ENCODE measurements around the gene TMEM259.

DNA sequence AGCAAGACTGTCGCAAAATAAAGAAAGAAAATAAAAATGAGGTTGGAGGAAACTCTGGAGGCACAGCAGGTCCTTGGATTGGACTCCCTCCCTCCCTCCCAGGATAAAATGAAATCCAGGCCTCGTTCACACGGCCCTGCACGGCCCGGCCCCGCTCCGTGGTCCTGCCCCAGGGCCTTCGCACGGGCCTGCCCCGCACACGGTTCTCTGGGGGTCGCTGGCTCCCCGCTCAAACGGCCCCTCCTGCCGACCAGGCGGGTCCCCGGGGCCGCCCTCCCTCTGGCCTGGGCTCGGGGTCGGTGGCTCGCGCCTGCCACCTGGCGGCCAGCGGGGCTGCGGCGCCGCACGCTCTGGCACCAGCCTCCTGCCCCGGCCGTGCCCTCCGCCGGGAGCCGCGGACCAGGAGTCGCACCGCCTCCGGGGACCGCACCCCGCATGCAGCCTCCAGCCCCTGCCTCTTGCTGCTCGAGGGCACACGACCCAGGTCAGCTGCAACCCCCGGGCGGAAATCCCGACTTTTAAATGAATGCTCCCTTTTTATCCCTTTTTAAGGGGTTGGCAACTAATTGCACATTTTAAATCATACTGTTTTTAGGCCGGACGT lies 38.3 kb downstream of the TMEM259 start:
- TF ChIP-seq CTCF (IDR thresholded peaks at IDR 0.05) (peak; percentile 95 to 98 (median 98)), POLR2A (IDR thresholded peaks at IDR 0.05) (no peak)
